Naive thymus-derived CD8-positive, alpha-beta T cell (primary cell): ENCODE measurements around the gene PCDHGB7. TPM values are rescaled to one million over a fixed set of nuclear protein-coding genes. Genes with fewer than 3 reads are reported as not detected.
"Not testable (repeated sequence)": the region's sequence is repeated elsewhere in the genome, so short reads cannot be mapped to it uniquely, and the experiment has no call there.

Experiments used
- ATAC-seq, 2 donors: fragments of 150-1000 bp; cut with Tn5 transposase in 1 of 2; sonication (Bioruptor Pico), chemical (Tn5 transposase) in 1 of 2; 1 replicate in 1 of 2; 2 replicates in 1 of 2; pipeline ENCODE4 v1.10.0; 2021; ENCODE audit warnings: mild to moderate bottlenecking in 2 of 2, moderate library complexity in 2 of 2
- POLR2A ChIA-PET: fragments of 350-600 bp; sonication (Branson Sonifier 250); formaldehyde crosslinking; loops from one replicate; lab custom pipeline; 2021; ENCODE audit warnings: antibody characterized with exemption; lab: Charles Lee
- DNase-seq, 10 donors: peaks; one replicate each; pipeline versions ENCODE4 v3.0.0 to v3.0.0-alpha.2; 2020 to 2022
- H3K27ac Mint-ChIP-seq, 10 donors: one replicate each; pipeline ENCODE4 v1.8.0; 2020 to 2022; ENCODE audit warnings: mild to moderate bottlenecking in 10 of 10, mixed read lengths in 10 of 10, moderate library complexity in 4 of 10, inconsistent platforms in 1 of 10
- H3K27me3 Mint-ChIP-seq, 5 donors: one replicate each; pipeline ENCODE4 v1.8.0; 2021 to 2022; ENCODE audit warnings: mixed read lengths in 5 of 5
- H3K36me3 Mint-ChIP-seq, 3 donors: one replicate each; pipeline ENCODE4 v1.8.0; 2020 to 2022; ENCODE audit warnings: mixed read lengths in 3 of 3, mild to moderate bottlenecking in 2 of 3, inconsistent platforms in 1 of 3
- H3K4me1 Mint-ChIP-seq, 4 donors: one replicate each; pipeline ENCODE4 v1.8.0; 2021 to 2022; ENCODE audit warnings: mixed read lengths in 4 of 4
- H3K4me3 Mint-ChIP-seq, 10 donors: one replicate each; pipeline ENCODE4 v1.8.0; 2020 to 2022; ENCODE audit warnings: mild to moderate bottlenecking in 10 of 10, mixed read lengths in 10 of 10, moderate library complexity in 6 of 10, inconsistent platforms in 1 of 10
- H3K9me3 Mint-ChIP-seq, 9 donors: one replicate each; pipeline ENCODE4 v1.8.0; 2020 to 2022; ENCODE audit warnings: mixed read lengths in 9 of 9, mild to moderate bottlenecking in 3 of 9, inconsistent platforms in 1 of 9, moderate library complexity in 1 of 9
- polyA plus RNA-seq, 3 donors: library from polyadenylated mRNA; unstranded; fragments of 300-500 nt; fragmentation: Illumina TruSeq; gene quantifications; one replicate each; pipeline ENCODE4 v1.2.3, GENCODE V29; 2021
- total RNA-seq, 8 experiments: library from RNA in 2 of 8; stranded (reverse) in 2 of 8; gene quantifications; one replicate each; pipeline ENCODE4 v1.2.3 and lab custom pipeline; 2021 to 2026

PCDHGB7 gene
- total and polyA plus RNA-seq, 5 experiments from 2014 or later, result 0.16 to 0.25 TPM; not detected in 3

DNA sequence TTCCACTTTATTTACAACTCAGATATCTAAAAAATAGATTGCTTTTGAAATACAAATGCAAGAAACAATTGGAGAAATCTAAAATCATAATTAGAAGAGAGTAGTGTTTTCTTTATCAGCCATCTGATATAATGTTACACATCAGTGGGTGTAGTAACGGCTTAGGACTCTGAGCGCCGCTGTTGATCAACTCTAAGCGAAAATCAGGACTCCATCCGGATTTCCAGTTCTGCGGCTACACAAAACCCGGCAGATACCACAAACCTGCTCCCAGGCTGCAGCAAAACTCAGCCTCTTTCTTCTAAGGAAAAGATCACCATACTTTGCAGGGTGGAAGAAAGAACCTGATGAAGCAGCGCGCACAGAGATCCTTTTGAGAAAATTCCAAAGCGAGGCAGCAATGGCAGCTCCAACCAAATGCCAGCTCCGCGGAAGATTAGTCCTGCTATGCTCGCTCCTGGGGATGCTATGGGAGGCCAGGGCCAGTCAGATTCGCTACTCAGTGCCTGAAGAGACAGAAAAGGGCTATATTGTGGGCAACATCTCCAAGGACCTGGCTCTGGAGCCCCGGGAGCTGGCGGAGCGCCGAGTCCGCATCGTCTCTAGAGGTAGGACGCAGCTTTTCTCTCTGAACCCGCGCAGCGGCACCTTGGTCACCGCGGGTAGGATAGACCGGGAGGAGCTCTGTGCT lies 14.8 kb upstream of the PCDHGB7 start, which contains the start of gene PCDHGA9:
Gene PCDHGA9 (plus strand): TSS at position 226 of the 691 bp plus-strand sequence. CDS start 175 bp downstream, at position 401.
- H3K4me1 Mint-ChIP-seq, result no peaks in the 10 kb centered on the region
- no peak for DNase-seq
- POLR2A ChIA-PET, result no interaction called here
- H3K4me3 Mint-ChIP-seq, result peak within 1 kb of the TSS; percentile 43 to 77 (median 60)
- H3K27me3 Mint-ChIP-seq, result peaks cover 45 to 84% (median 63%) of the 10 kb centered on the region in 5 donors
- H3K9me3 Mint-ChIP-seq, result peaks cover 0 to 73% (median 30%) of the 10 kb centered on the region in 9 donors
- ATAC-seq, result no peak
- H3K36me3 Mint-ChIP-seq, result peaks cover 7 to 45% (median 24%) of the 10 kb centered on the region in 3 donors
- no peak within 1 kb of the TSS for H3K27ac Mint-ChIP-seq

GRCh38 chr5:141403387-141403786 lies 14.1 kb upstream of the PCDHGB7 start:
- POLR2A ChIA-PET, result no interaction called here
- Mint-ChIP-seq H3K27ac (no peak overlapping the region), H3K27me3 (peaks cover 50 to 91% (median 67%) of the 10 kb centered on the region in 5 donors), H3K4me1 (peaks cover 0 to 2% (median 2%) of the 10 kb centered on the region in 4 donors), H3K4me3 (peak overlapping the region in 1 of 10 donors; percentile 7), H3K36me3 (peaks cover 7 to 50% (median 25%) of the 10 kb centered on the region in 3 donors), H3K9me3 (peaks cover 0 to 80% (median 34%) of the 10 kb centered on the region in 9 donors)
- DNase-seq, result no peak
- ATAC-seq, result no peak

- H3K9me3 Mint-ChIP-seq, result peaks cover 0 to 67% (median 41%) of the 10 kb centered on the region in 9 donors
- POLR2A ChIA-PET, H3K4me1 Mint-ChIP-seq: not testable (repeated sequence)
- peaks cover 46 to 78% (median 67%) of the 10 kb centered on the region in 5 donors for H3K27me3 Mint-ChIP-seq
- peaks cover 6 to 49% (median 27%) of the 10 kb centered on the region in 3 donors for H3K36me3 Mint-ChIP-seq
- H3K4me3 Mint-ChIP-seq, result peak within 1 kb of the TSS; percentile 43 to 78 (median 61)
- ATAC-seq (peak; percentile 67 to 71), DNase-seq (peak in 4 of 10 donors; percentile 28 to 38 (median 33))
- H3K27ac Mint-ChIP-seq, result peak within 1 kb of the TSS in 2 of 10 donors; percentile 9 to 34
These were observed 9.5 kb upstream of the PCDHGB7 start, which contains the start of gene PCDHGB6 for GRCh38 chr5:141407790-141408505. Gene PCDHGB6, plus strand, starts transcription at chr5:141408021. Its CDS starts 182 bp downstream, at chr5:141408203.

- POLR2A ChIA-PET, result no interaction called here
- Mint-ChIP-seq H3K36me3 (peaks cover 10 to 48% (median 24%) of the 10 kb centered on the region in 3 donors), H3K4me1 (peaks cover 9 to 21% (median 13%) of the 10 kb centered on the region in 4 donors), H3K4me3 (peak overlapping the region in 1 of 10 donors; percentile 63), H3K27ac (no peak overlapping the region), H3K27me3 (peaks cover 49 to 78% (median 67%) of the 10 kb centered on the region in 5 donors), H3K9me3 (peaks cover 0 to 68% (median 44%) of the 10 kb centered on the region in 9 donors)
- ATAC-seq, result no peak
- DNase-seq, result no peak
These were observed 7.7 kb upstream of the PCDHGB7 start for GRCh38 chr5:141409598-141410306.

GRCh38 chr5:141411575-141411974 lies 5.9 kb upstream of the PCDHGB7 start:
- ATAC-seq, result no peak
- peaks cover 45 to 77% (median 64%) of the 10 kb centered on the region in 5 donors for H3K27me3 Mint-ChIP-seq
- DNase-seq, result no peak
- peak overlapping the region in 1 of 10 donors; percentile 50 for H3K27ac Mint-ChIP-seq
- peaks cover 9 to 21% (median 13%) of the 10 kb centered on the region in 4 donors for H3K4me1 Mint-ChIP-seq
- POLR2A ChIA-PET, result no interaction called here
- H3K9me3 Mint-ChIP-seq, result peaks cover 0 to 65% (median 40%) of the 10 kb centered on the region in 9 donors
- H3K36me3 Mint-ChIP-seq, result peaks cover 14 to 46% (median 23%) of the 10 kb centered on the region in 3 donors
- no peak overlapping the region for H3K4me3 Mint-ChIP-seq

GRCh38 chr5:141412854-141413539 lies 4.5 kb upstream of the PCDHGB7 start, which contains the start of gene PCDHGA10:
Gene PCDHGA10, plus strand, starts transcription at chr5:141412987. Its CDS starts 189 bp downstream, at chr5:141413176.
- peaks cover 0 to 63% (median 43%) of the 10 kb centered on the region in 9 donors for H3K9me3 Mint-ChIP-seq
- DNase-seq (peak in 9 of 10 donors; percentile 16 to 72 (median 48)), ATAC-seq (peak; percentile 77 to 78)
- peak within 1 kb of the TSS in 3 of 10 donors; percentile 46 to 76 (median 50) for H3K27ac Mint-ChIP-seq
- peak within 1 kb of the TSS; percentile 78 to 91 (median 90) for H3K4me3 Mint-ChIP-seq
- H3K4me1 Mint-ChIP-seq, result peaks cover 10 to 24% (median 15%) of the 10 kb centered on the region in 4 donors
- POLR2A ChIA-PET, result interaction anchor here (1.6 kb wide), 1 partner anchor 93 kb away, joined by 4 read pairs; the partner anchor contains the start of gene TAF7
- peaks cover 46 to 73% (median 64%) of the 10 kb centered on the region in 5 donors for H3K27me3 Mint-ChIP-seq
- H3K36me3 Mint-ChIP-seq, result peaks cover 17 to 44% (median 23%) of the 10 kb centered on the region in 3 donors

DNA sequence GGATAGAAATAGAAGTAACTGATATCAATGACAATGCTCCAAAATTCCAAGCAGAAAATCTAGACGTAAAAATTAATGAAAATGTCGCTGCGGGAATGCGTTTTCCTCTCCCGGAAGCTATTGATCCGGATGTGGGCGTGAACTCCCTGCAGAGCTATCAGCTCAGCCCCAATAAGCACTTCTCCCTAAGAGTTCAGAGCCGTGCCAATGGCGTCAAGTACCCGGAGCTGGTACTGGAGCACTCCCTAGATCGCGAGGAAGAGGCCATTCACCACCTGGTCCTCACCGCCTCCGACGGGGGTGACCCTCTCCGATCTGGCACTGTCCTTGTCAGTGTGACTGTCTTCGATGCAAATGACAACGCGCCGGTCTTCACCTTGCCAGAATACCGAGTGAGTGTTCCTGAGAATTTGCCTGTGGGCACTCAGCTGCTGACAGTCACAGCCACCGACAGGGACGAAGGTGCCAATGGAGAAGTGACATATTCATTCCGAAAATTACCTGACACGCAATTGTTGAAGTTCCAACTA lies 3.9 kb upstream of the PCDHGB7 start:
- H3K9me3 Mint-ChIP-seq, result peaks cover 0 to 63% (median 43%) of the 10 kb centered on the region in 9 donors
- peak overlapping the region; percentile 78 to 91 (median 90) for H3K4me3 Mint-ChIP-seq
- H3K4me1 Mint-ChIP-seq, result peaks cover 9 to 24% (median 16%) of the 10 kb centered on the region in 4 donors
- DNase-seq (no peak), ATAC-seq (no peak)
- peaks cover 22 to 44% (median 23%) of the 10 kb centered on the region in 3 donors for H3K36me3 Mint-ChIP-seq
- peaks cover 48 to 73% (median 65%) of the 10 kb centered on the region in 5 donors for H3K27me3 Mint-ChIP-seq
- POLR2A ChIA-PET, result interaction anchor here (1.6 kb wide), 1 partner anchor 93 kb away, joined by 4 read pairs; the partner anchor contains the start of gene TAF7
- peak overlapping the region in 3 of 10 donors; percentile 44 to 76 (median 46) for H3K27ac Mint-ChIP-seq

- Mint-ChIP-seq H3K9me3 (peaks cover 0 to 62% (median 39%) of the 10 kb centered on the region in 9 donors), H3K27me3 (peaks cover 47 to 74% (median 61%) of the 10 kb centered on the region in 5 donors), H3K4me3 (peak overlapping the region in 8 of 10 donors; percentile 0 to 81 (median 36)), H3K36me3 (peaks cover 19 to 40% (median 24%) of the 10 kb centered on the region in 3 donors), H3K4me1 (peaks cover 9 to 24% (median 16%) of the 10 kb centered on the region in 4 donors)
- DNase-seq, ATAC-seq, H3K27ac Mint-ChIP-seq, POLR2A ChIA-PET: not testable (repeated sequence)
These were observed 2.8 kb upstream of the PCDHGB7 start for GRCh38 chr5:141414548-141415274.

DNA sequence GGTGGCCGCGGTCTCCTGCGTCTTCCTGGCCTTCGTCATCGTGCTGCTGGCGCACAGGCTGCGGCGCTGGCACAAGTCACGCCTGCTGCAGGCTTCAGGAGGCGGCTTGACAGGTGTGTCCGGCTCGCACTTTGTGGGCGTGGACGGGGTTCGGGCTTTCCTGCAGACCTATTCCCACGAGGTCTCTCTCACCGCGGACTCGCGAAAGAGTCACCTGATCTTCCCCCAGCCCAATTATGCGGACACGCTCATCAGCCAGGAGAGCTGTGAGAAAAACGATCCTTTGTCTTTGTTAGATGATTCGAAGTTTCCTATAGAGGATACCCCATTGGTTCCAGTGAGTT lies 2.2 kb upstream of the PCDHGB7 start:
- POLR2A ChIA-PET, ATAC-seq, DNase-seq, H3K27ac Mint-ChIP-seq: not testable (repeated sequence)
- H3K36me3 Mint-ChIP-seq, result peaks cover 21 to 41% (median 25%) of the 10 kb centered on the region in 3 donors
- H3K9me3 Mint-ChIP-seq, result peaks cover 0 to 64% (median 35%) of the 10 kb centered on the region in 9 donors
- peak overlapping the region in 6 of 10 donors; percentile 14 to 49 (median 31) for H3K4me3 Mint-ChIP-seq
- H3K27me3 Mint-ChIP-seq, result peaks cover 48 to 74% (median 63%) of the 10 kb centered on the region in 5 donors
- H3K4me1 Mint-ChIP-seq, result peaks cover 9 to 24% (median 17%) of the 10 kb centered on the region in 4 donors

DNA sequence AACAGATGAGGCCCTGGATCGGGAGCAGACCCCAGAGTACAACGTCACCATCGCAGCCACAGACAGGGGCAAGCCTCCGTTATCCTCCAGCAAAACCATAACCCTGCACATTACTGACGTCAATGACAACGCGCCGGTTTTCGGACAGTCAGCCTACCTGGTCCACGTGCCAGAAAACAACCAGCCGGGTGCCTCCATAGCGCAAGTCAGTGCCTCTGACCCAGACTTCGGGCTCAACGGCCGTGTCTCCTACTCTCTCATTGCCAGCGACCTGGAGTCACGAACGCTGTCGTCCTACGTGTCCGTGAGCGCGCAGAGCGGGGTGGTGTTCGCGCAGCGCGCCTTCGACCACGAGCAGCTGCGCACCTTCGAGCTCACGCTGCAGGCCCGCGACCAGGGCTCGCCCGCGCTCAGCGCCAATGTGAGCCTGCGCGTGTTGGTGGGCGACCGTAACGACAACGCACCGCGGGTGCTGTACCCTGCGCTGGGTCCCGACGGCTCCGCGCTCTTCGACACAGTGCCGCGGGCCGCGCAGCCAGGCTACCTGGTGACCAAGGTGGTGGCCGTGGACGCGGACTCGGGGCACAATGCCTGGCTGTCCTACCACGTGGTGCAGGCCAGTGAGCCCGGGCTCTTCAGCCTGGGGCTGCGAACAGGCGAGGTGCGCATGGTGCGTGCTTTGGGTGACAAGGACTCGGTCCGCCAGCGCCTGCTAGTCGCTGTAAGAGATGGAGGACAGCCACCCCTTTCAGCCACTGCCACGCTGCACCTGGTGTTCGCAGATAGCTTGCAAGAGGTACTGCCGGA lies 1.8 kb downstream of the PCDHGB7 start:
- Mint-ChIP-seq H3K27ac (peak overlapping the region in 4 of 10 donors; percentile 7 to 90 (median 62)), H3K9me3 (peaks cover 0 to 85% (median 39%) of the 10 kb centered on the region in 9 donors)
- ATAC-seq, result no peak

More for the DNA sequence above, 1.8 kb downstream of the PCDHGB7 start:
- POLR2A ChIA-PET, result no interaction called here
- H3K36me3 Mint-ChIP-seq, result peaks cover 36 to 61% (median 36%) of the 10 kb centered on the region in 3 donors
- peak overlapping the region in 4 of 10 donors; percentile 23 to 67 (median 44) for H3K4me3 Mint-ChIP-seq
- peaks cover 46 to 90% (median 68%) of the 10 kb centered on the region in 5 donors for H3K27me3 Mint-ChIP-seq
- H3K4me1 Mint-ChIP-seq, result peaks cover 0 to 19% (median 8%) of the 10 kb centered on the region in 4 donors
- no peak for DNase-seq
